ENCODE measurements around the gene PIPOX. TPM values are rescaled to one million over a fixed set of nuclear protein-coding genes. Genes with fewer than 3 reads are reported as not detected.
A peak's percentile ranks its signal among the peaks of the same experiment; 100 is the strongest.

The PIPOX gene
- total RNA-seq, 1 donor: 1.7 TPM

- DNase-seq (ENCODE audit: low read depth): no peak
- H3K4me3 ChIP-seq (ENCODE audit: low read depth, low read length): no peak overlapping the region
- TF ChIP-seq CTCF (IDR thresholded peaks at IDR 0.05; ENCODE audit: insufficient read depth, low read depth, low read length): no peak
These were observed 40.1 kb upstream of the PIPOX start for GRCh38 chr17:29002811-29003210.

- no peak overlapping the region for H3K4me3 ChIP-seq (ENCODE audit: low read depth, low read length)
- DNase-seq (ENCODE audit: low read depth): no peak
- no peak for TF ChIP-seq CTCF (IDR thresholded peaks at IDR 0.05; ENCODE audit: insufficient read depth, low read depth, low read length)
These were observed 39.7 kb upstream of the PIPOX start for GRCh38 chr17:29003289-29003688.

GRCh38 chr17:29004081-29004692 lies 38.8 kb upstream of the PIPOX start:
- DNase-seq (ENCODE audit: low read depth): peak; percentile 26
- no peak overlapping the region for H3K4me3 ChIP-seq (ENCODE audit: low read depth, low read length)
- no peak for TF ChIP-seq CTCF (IDR thresholded peaks at IDR 0.05; ENCODE audit: insufficient read depth, low read depth, low read length)

- no peak within 1 kb of the TSS for H3K4me3 ChIP-seq (ENCODE audit: low read depth, low read length)
- TF ChIP-seq CTCF (IDR thresholded peaks at IDR 0.05; ENCODE audit: insufficient read depth, low read depth, low read length): no peak
- DNase-seq (ENCODE audit: low read depth): peak; percentile 65
These were observed 36.9 kb upstream of the PIPOX start, which contains the start of gene SEZ6 for GRCh38 chr17:29005936-29006511. Gene SEZ6 (minus strand): TSS chr17:29006033. CDS start chr17:29005869, 164 bp downstream.

- TF ChIP-seq CTCF (IDR thresholded peaks at IDR 0.05; ENCODE audit: insufficient read depth, low read depth, low read length): no peak
- no peak for DNase-seq (ENCODE audit: low read depth)
- H3K4me3 ChIP-seq (ENCODE audit: low read depth, low read length): no peak overlapping the region
These were observed 35.5 kb upstream of the PIPOX start for GRCh38 chr17:29007456-29007855.

- DNase-seq (ENCODE audit: low read depth): no peak
- no peak overlapping the region for H3K4me3 ChIP-seq (ENCODE audit: low read depth, low read length)
- no peak for TF ChIP-seq CTCF (IDR thresholded peaks at IDR 0.05; ENCODE audit: insufficient read depth, low read depth, low read length)
These were observed 35.0 kb upstream of the PIPOX start for GRCh38 chr17:29007860-29008455.
